H1 (cell line): ENCODE results near the gene FAM53B. TPM values are rescaled to one million over a fixed set of nuclear protein-coding genes. Genes with fewer than 3 reads are reported as not detected.

Source experiments
- CTCF ChIA-PET: fragments of 300-600 bp; sonication (Branson Sonifier 250); formaldehyde crosslinking; loops from one replicate; lab custom pipeline; 2021; ENCODE audit not compliant: partially characterized antibody; lab: Charles Lee
- POLR2A ChIA-PET: fragments of 300-600 bp; sonication (Branson Sonifier 250); formaldehyde crosslinking; loops from one replicate; lab custom pipeline; 2021; ENCODE audit warnings: inconsistent platforms; ENCODE audit not compliant: partially characterized antibody; lab: Charles Lee
- DNase-seq, 2 experiments: peaks; one replicate each; pipeline versions ENCODE4 v3.0.0 to v3.0.0-alpha.2; 2010 to 2022; ENCODE audit warnings: low spot score in 2 of 2, low read depth in 1 of 2, mixed read lengths in 1 of 2
- FAIRE-seq: peaks from 2 replicates; lab custom pipeline; 2011; peaks lifted over from hg19 to GRCh38; lab: Jason Lieb, UNC
- H2AFZ ChIP-seq: 2 replicates; pipeline ENCODE4 v1.8.1; 2012; ENCODE audit warnings: low read length, inconsistent platforms
- H2AK5ac ChIP-seq: 2 replicates; pipeline ENCODE4 v1.6.1; 2013; ENCODE audit warnings: low read depth, low read length
- H2BK120ac ChIP-seq: replicated peaks from 2 replicates; pipeline ENCODE3; 2013; ENCODE audit warnings: low read depth, low read length, inconsistent platforms
- H2BK12ac ChIP-seq: 2 replicates; pipeline ENCODE4 v1.6.1; 2013; ENCODE audit warnings: low read depth, low read length
- H2BK15ac ChIP-seq: 2 replicates; pipeline ENCODE4 v1.6.1; 2013; ENCODE audit warnings: low read length
- H2BK20ac ChIP-seq: 2 replicates; pipeline ENCODE4 v1.6.1; 2013; ENCODE audit warnings: low read length
- H2BK5ac ChIP-seq: 2 replicates; pipeline ENCODE4 v1.6.1; 2013; ENCODE audit warnings: low read depth, low read length
- H3K14ac ChIP-seq: 2 replicates; pipeline ENCODE4 v1.6.1; 2013; ENCODE audit warnings: inconsistent platforms; ENCODE audit not compliant: insufficient read length
- H3K18ac ChIP-seq: 2 replicates; pipeline ENCODE4 v1.6.1; 2013; ENCODE audit warnings: low read length; ENCODE audit errors: extremely low read depth
- H3K23ac ChIP-seq: 2 replicates; pipeline ENCODE4 v1.6.1; 2013; ENCODE audit warnings: inconsistent platforms; ENCODE audit not compliant: insufficient read length
- H3K23me2 ChIP-seq: 2 replicates; pipeline ENCODE4 v1.6.1; 2013; ENCODE audit warnings: low read depth, low read length
- H3K27ac ChIP-seq: 2 replicates; pipeline ENCODE4 v1.6.1; 2011; ENCODE audit warnings: low read depth, low read length, inconsistent platforms
- H3K27me3 ChIP-seq, 4 experiments: replicated peaks in 1 of 4; 1 replicate in 1 of 4; 2 replicates in 3 of 4; pipeline versions ENCODE4 v1.6.1 to v1.8.1; 2011 to 2013; ENCODE audit warnings: low read length in 3 of 4, mild to moderate bottlenecking in 3 of 4, inconsistent platforms in 2 of 4, mixed read lengths in 2 of 4, moderate library complexity in 1 of 4; ENCODE audit not compliant: control insufficient read depth in 3 of 4, insufficient read depth in 3 of 4; ENCODE audit errors: extremely low read depth in 1 of 4
- H3K36me3 ChIP-seq, 4 experiments: 2 replicates each; pipeline versions ENCODE4 v1.6.1 to v1.8.1; 2011 to 2013; ENCODE audit warnings: mild to moderate bottlenecking in 4 of 4, low read length in 3 of 4, moderate library complexity in 2 of 4, control low read depth in 1 of 4, inconsistent platforms in 1 of 4; ENCODE audit not compliant: insufficient read depth in 4 of 4, control insufficient read depth in 2 of 4
- H3K4ac ChIP-seq: replicated peaks from 2 replicates; pipeline ENCODE3; 2013; ENCODE audit warnings: low read length, low read depth, mixed read lengths, inconsistent platforms; ENCODE audit not compliant: insufficient read length
- H3K4me1 ChIP-seq, 4 experiments: replicated peaks in 1 of 4; 1 replicate in 1 of 4; 2 replicates in 3 of 4; pipeline versions ENCODE4 v1.6.1 to v1.8.1; 2011 to 2013; ENCODE audit warnings: low read length in 3 of 4, inconsistent platforms in 2 of 4, mixed read lengths in 1 of 4; ENCODE audit not compliant: insufficient read depth in 4 of 4, control insufficient read depth in 3 of 4
- H3K4me2 ChIP-seq, 2 experiments: 2 replicates each; pipeline versions ENCODE4 v1.6.1 to v1.8.1; 2011 to 2013; ENCODE audit warnings: low read depth in 2 of 2, low read length in 2 of 2, control low read depth in 1 of 2, inconsistent platforms in 1 of 2, mild to moderate bottlenecking in 1 of 2; ENCODE audit not compliant: insufficient read depth in 1 of 2
- H3K4me3 ChIP-seq, 4 experiments: fragments of 200-600, 300-600 bp in 1 of 4; sonication (generic), shearing (Covaris generic), sonication (Bioruptor Twin) in 1 of 4; 2 replicates each; pipeline versions ENCODE4 v1.5.1 to v1.8.1; 2011 to 2016; ENCODE audit warnings: low read length in 4 of 4, low read depth in 3 of 4, control low read depth in 2 of 4, inconsistent platforms in 2 of 4, mild to moderate bottlenecking in 2 of 4, mixed read lengths in 1 of 4, moderate library complexity in 1 of 4; ENCODE audit not compliant: insufficient read depth in 2 of 4; ENCODE audit errors: extremely low read depth in 1 of 4
- H3K56ac ChIP-seq: replicated peaks from 2 replicates; pipeline ENCODE3; 2013; ENCODE audit warnings: low read depth, mild to moderate bottlenecking, mixed read lengths, low read length, inconsistent platforms; ENCODE audit not compliant: insufficient read length
- H3K79me1 ChIP-seq: 2 replicates; pipeline ENCODE4 v1.6.1; 2013; ENCODE audit warnings: low read depth, low read length, control low read depth
- H3K79me2 ChIP-seq, 2 experiments: 2 replicates each; pipeline versions ENCODE4 v1.6.1 to v1.8.1; 2012 to 2013; ENCODE audit warnings: low read length in 2 of 2, mild to moderate bottlenecking in 2 of 2, inconsistent platforms in 1 of 2; ENCODE audit not compliant: insufficient read depth in 2 of 2, control insufficient read depth in 1 of 2
- H3K9ac ChIP-seq, 4 experiments: replicated peaks in 1 of 4; 1 replicate in 1 of 4; 2 replicates in 3 of 4; pipeline versions ENCODE4 v1.6.1 to v1.8.1; 2011 to 2013; ENCODE audit warnings: low read depth in 3 of 4, low read length in 3 of 4, control low read depth in 2 of 4, mild to moderate bottlenecking in 2 of 4, moderate library complexity in 2 of 4, inconsistent platforms in 1 of 4; ENCODE audit errors: extremely low read depth in 1 of 4
- H3K9me3 ChIP-seq, 2 experiments: 2 replicates each; pipeline versions ENCODE4 v1.6.1 to v1.8.1; 2012 to 2013; ENCODE audit warnings: mild to moderate bottlenecking in 2 of 2, moderate library complexity in 2 of 2, control low read depth in 1 of 2, inconsistent platforms in 1 of 2, low read depth in 1 of 2, low read length in 1 of 2, mixed read lengths in 1 of 2; ENCODE audit not compliant: insufficient read depth in 2 of 2
- H4K20me1 ChIP-seq, 2 experiments: replicated peaks in 1 of 2; 2 replicates each; pipeline versions ENCODE3 to v1.8.1; 2011 to 2013; ENCODE audit warnings: inconsistent platforms in 2 of 2, low read length in 2 of 2, mild to moderate bottlenecking in 1 of 2; ENCODE audit not compliant: insufficient read depth in 2 of 2, control insufficient read depth in 1 of 2
- H4K5ac ChIP-seq: 2 replicates; pipeline ENCODE4 v1.6.1; 2013; ENCODE audit warnings: low read length, low read depth, mixed read lengths, inconsistent platforms; ENCODE audit not compliant: insufficient read length
- H4K8ac ChIP-seq: 2 replicates; pipeline ENCODE4 v1.8.0; 2013; ENCODE audit warnings: mild to moderate bottlenecking, moderate library complexity, low read length, inconsistent platforms; ENCODE audit not compliant: insufficient read depth; ENCODE audit errors: extremely low read depth
- H4K91ac ChIP-seq: replicated peaks from 2 replicates; pipeline ENCODE3; 2013; ENCODE audit warnings: low read length, mixed read lengths, inconsistent platforms; ENCODE audit not compliant: insufficient read length
- BCL11A ChIP-seq, 2 experiments: IDR thresholded peaks; one replicate each; pipeline ENCODE4 v1.6.1; 2011; ENCODE audit warnings: low read depth in 2 of 2, low read length in 2 of 2, mild to moderate bottlenecking in 2 of 2
- CBX8 ChIP-seq: fragments of 300-800, 300-1000 bp; sonication (generic); IDR thresholded peaks from 2 replicates; pipeline ENCODE4 v1.7.1; 2016; ENCODE audit warnings: low read depth, low read length, borderline replicate concordance
- CREB1 ChIP-seq: IDR thresholded peaks from 2 replicates; pipeline ENCODE4 v1.6.1; 2012; ENCODE audit warnings: inconsistent platforms
- CTBP2 ChIP-seq: IDR thresholded peaks from 2 replicates; pipeline ENCODE4 v1.7.0; 2011; ENCODE audit warnings: borderline replicate concordance, mild to moderate bottlenecking, moderate library complexity, mixed read lengths, low read length; ENCODE audit not compliant: insufficient read depth, insufficient read length
- EP300 ChIP-seq, 2 experiments: IDR thresholded peaks; 1 replicate in 1 of 2; 2 replicates in 1 of 2; pipeline ENCODE4 v1.6.1; 2011 to 2012; ENCODE audit warnings: low read depth in 2 of 2, low read length in 2 of 2, mild to moderate bottlenecking in 2 of 2, borderline replicate concordance in 1 of 2, inconsistent platforms in 1 of 2, moderate library complexity in 1 of 2
- HDAC6 ChIP-seq: IDR thresholded peaks from one replicate; pipeline ENCODE4 v1.7.1; 2012; ENCODE audit warnings: low read depth, mild to moderate bottlenecking, inconsistent platforms, low read length, moderate library complexity
- JUND ChIP-seq: IDR thresholded peaks from 2 replicates; pipeline ENCODE4 v1.6.1; 2011; ENCODE audit warnings: mild to moderate bottlenecking, improper control_type of control experiment, low read length
- PHF8 ChIP-seq: fragments of 200-600 bp; sonication (generic); conservative IDR thresholded peaks from 2 replicates; pipeline ENCODE4 v1.7.1; 2012; ENCODE audit warnings: low read depth, mild to moderate bottlenecking, inconsistent platforms, low read length, moderate library complexity
- RFX5 ChIP-seq: IDR thresholded peaks from 2 replicates; pipeline ENCODE4 v1.6.1; 2011; ENCODE audit warnings: low read depth, low read length, improper control_type of control experiment, borderline replicate concordance
- TEAD4 ChIP-seq: IDR thresholded peaks from 2 replicates; pipeline ENCODE4 v1.6.1; 2012; ENCODE audit warnings: low read depth, low read length, inconsistent platforms, mixed read lengths
- ZNF274 ChIP-seq: IDR thresholded peaks from 2 replicates; pipeline ENCODE4 v1.7.0; 2012; ENCODE audit warnings: low read length, borderline replicate concordance; ENCODE audit errors: extremely low read depth
- WGBS, 2 experiments: shearing (Covaris generic) in 1 of 2; methylation state at CpG; one replicate each; pipeline versions ENCODE4 v1.1.6 to v1.1.7; 2013 to 2015; ENCODE audit warnings: low lambda C conversion rate in 2 of 2, mixed read lengths in 2 of 2, inconsistent platforms in 1 of 2, low coverage in 1 of 2, missing lambda C conversion rate in 1 of 2; ENCODE audit not compliant: insufficient replicate concordance in 2 of 2, insufficient coverage in 1 of 2, insufficient read length in 1 of 2; ENCODE audit errors: extremely low coverage in 1 of 2, missing lambda C conversion rate in 1 of 2; 5-methylcytosine and 5-hydroxymethylcytosine counted together
- polyA plus RNA-seq, 7 experiments: library from polyadenylated mRNA; depleted of rRNA in 3 of 7; stranded (reverse) in 5 of 7; unstranded in 2 of 7; fragments of >200 nt in 5 of 7; fragments of 200-250 nt in 2 of 7; gene quantifications; 1 replicate in 5 of 7; 2 replicates in 1 of 7; 4 replicates in 1 of 7; pipeline versions ENCODE4 v1.2.1 to v1.2.3, GENCODE V29; 2011 to 2013; ENCODE audit warnings: missing spikeins in 2 of 7, mixed read lengths in 2 of 7
- total RNA-seq: library from RNA; stranded (reverse); fragmentation: NEBNext Ultra II Directional; extraction: Animal tissue kit (Norgen Biotek cat#: 25700); gene quantifications from 2 replicates; pipeline ENCODE4 v1.2.1, GENCODE V29; 2021

FAM53B gene
- total and polyA plus RNA-seq, 2 of the 8 experiments (the other 6 are each of a cell fraction or from before 2014, with no cell fraction given), result 5.3 to 14.4 TPM

DNA sequence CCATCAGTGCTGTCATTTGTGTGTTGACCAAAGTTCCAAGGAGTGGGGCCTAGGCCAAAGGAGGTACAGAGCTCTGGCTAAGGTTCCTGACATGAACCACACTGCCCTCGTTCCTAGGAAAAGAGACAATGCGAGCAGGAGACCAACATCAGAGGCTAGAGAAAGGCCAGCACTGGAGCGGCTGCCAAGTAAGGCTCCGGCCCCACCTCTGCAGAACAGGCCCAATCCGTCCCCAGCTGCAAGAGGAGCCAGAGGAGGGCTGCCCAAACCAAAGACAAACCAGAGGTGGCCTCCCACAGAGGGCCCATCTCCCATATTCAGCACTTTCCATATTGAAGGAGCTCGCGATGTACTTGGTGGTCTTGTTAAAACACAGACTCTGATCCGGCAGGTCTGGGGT is 81.0 kb downstream of the FAM53B start:
- Histone ChIP-seq H3K23me2 (no peaks in the 10 kb centered on the region), H3K23ac (no peak overlapping the region), H3K9ac (no peak overlapping the region), H3K14ac (no peak overlapping the region), H3K56ac (no peak overlapping the region), H2AFZ (no peak overlapping the region), H3K4me2 (no peak overlapping the region), H3K79me1 (peaks cover 4% of the 10 kb centered on the region), H2BK120ac (no peak overlapping the region), H4K91ac (no peak overlapping the region), H2AK5ac (no peak overlapping the region), H3K4me3 (no peak overlapping the region), H3K36me3 (no peaks in the 10 kb centered on the region; a peak in 1 of 8 replicates), H2BK5ac (no peak overlapping the region), H2BK20ac (no peak overlapping the region), H3K4me1 (peaks cover 0 to 3% (median 0%) of the 10 kb centered on the region in 4 experiments; a peak in 2 of 7 replicates), H2BK12ac (no peak overlapping the region), H3K79me2 (no peaks in the 10 kb centered on the region), H3K9me3 (no peaks in the 10 kb centered on the region), H4K20me1 (peaks cover 0 to 4% of the 10 kb centered on the region in 2 experiments), H3K27ac (no peak overlapping the region), H3K4ac (no peak overlapping the region), H3K27me3 (no peaks in the 10 kb centered on the region), H4K8ac (no peak overlapping the region), H3K18ac (no peak overlapping the region), H2BK15ac (no peak overlapping the region), H4K5ac (no peak overlapping the region)
- 92% methylated on average over 6 of the region's 8 CpGs; no CpG with 5 or more reads in 1 of the 2 experiments for WGBS, 2 experiments
- TF ChIP-seq PHF8, result no peak
- no peak for TF ChIP-seq EP300 (IDR thresholded peaks at IDR 0.05; ENCODE audit: borderline replicate concordance in 1 of 2, low read depth in 2 of 2, low read length in 2 of 2)
- TF ChIP-seq ZNF274, result no peak
- no peak for TF ChIP-seq HDAC6
- no peak for TF ChIP-seq TEAD4
- no peak for TF ChIP-seq CREB1
- TF ChIP-seq CTBP2, result no peak
- TF ChIP-seq RFX5, result no peak
- TF ChIP-seq CBX8, result no peak
- TF ChIP-seq JUND, result no peak
- TF ChIP-seq BCL11A (IDR thresholded peaks at IDR 0.05; ENCODE audit: low read depth in 2 of 2, low read length in 2 of 2), result no peak
- DNase-seq (no peak), FAIRE-seq (no peak)
- ChIA-PET CTCF (interaction anchor here (0.8 to 3.4 kb wide), 8 partner anchors 8 to 40 kb away, joined by 3 to 10 read pairs (median 4); no protein-coding TSS in a partner anchor), POLR2A (interaction anchor here (1.6 kb wide), 1 partner anchor 10 kb away, joined by 5 read pairs; no protein-coding TSS in a partner anchor)
